ENCODE results near the gene ST8SIA1. TPM values are rescaled to one million over a fixed set of nuclear protein-coding genes. Genes with fewer than 3 reads are reported as not detected.

Gene ST8SIA1
- total RNA-seq, 1 experiment from 2014 or later: not detected

DNA sequence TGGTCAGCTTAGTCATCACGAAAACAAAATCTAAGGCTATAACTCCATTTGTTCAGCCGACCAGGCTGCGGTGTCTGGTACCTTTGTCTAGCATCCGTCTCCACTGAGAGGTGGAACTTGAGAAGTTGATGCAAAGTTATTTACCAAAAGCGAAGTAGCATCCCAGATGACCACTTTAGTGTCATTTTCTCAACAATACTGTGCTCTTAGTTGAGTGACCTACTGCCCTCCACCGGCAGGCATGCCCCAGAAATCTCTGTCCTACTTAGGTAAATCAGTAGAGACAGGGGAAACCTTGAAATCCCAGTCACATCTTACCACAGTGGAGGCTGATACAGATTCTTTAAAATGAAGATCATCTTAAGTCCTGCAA is 1.3 kb upstream of the ST8SIA1 start:
- peak; percentile 58 for ATAC-seq

DNA sequence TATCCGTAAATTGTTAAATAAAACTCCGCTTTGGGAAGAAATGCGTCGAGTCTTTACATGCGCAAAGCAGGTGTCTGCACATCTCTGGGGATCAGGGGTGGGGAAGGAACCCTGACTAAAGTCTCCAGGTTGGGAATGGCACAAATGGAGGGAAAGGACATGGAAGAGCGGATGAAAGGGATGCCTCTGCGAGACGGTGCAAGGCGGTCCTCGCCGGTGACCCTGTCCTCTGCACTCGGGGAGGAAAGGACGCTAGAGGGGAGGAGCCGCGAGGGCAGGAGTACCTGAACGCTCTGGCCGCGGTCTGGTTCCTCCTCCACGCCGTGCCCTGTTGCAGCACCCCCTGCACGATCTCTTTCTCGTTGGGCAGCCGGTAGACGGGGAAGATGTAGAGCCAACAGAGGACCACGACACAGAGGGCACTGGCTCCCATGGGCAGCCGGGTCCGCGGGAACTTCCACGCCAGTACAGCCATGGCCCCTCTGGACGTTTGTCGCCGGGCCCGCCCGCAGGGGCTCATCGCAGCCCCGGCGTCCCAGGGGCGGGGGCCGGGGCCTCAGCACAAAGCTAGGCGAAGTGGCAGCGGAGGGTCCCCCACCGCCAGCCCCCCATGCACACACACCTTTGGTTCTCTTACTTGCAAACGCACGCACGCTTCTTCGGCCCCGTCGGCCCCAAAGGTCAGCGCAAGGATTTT is 646 bp downstream of the ST8SIA1 start:
- TF ChIP-seq, protein P1, sequence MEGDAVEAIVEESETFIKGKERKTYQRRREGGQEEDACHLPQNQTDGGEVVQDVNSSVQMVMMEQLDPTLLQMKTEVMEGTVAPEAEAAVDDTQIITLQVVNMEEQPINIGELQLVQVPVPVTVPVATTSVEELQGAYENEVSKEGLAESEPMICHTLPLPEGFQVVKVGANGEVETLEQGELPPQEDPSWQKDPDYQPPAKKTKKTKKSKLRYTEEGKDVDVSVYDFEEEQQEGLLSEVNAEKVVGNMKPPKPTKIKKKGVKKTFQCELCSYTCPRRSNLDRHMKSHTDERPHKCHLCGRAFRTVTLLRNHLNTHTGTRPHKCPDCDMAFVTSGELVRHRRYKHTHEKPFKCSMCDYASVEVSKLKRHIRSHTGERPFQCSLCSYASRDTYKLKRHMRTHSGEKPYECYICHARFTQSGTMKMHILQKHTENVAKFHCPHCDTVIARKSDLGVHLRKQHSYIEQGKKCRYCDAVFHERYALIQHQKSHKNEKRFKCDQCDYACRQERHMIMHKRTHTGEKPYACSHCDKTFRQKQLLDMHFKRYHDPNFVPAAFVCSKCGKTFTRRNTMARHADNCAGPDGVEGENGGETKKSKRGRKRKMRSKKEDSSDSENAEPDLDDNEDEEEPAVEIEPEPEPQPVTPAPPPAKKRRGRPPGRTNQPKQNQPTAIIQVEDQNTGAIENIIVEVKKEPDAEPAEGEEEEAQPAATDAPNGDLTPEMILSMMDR (conservative IDR thresholded peaks at IDR 0.05; ENCODE audit: low read depth, low read length): no peak
- TF ChIP-seq EZH2phosphoT487 (IDR thresholded peaks at IDR 0.05; ENCODE audit: borderline replicate concordance, low read length) (no peak), EZH2 (IDR thresholded peaks at IDR 0.05; ENCODE audit: low read length, unreplicated experiment) (no peak)
- H2AFZ ChIP-seq (ENCODE audit: low read length): no peak overlapping the region

More for the DNA sequence above, 1.3 kb upstream of the ST8SIA1 start:
- Histone ChIP-seq H3K27ac (ENCODE audit: low read length) (no peak overlapping the region), H3F3A (ENCODE audit: low read length, unreplicated experiment) (no peaks in the 10 kb centered on the region), H3K9me2 (replicated peaks; ENCODE audit: low read length) (no peaks in the 10 kb centered on the region), H3K4me2 (ENCODE audit: low read length) (peak overlapping the region; percentile 90), H2AFZ (ENCODE audit: low read length) (peak overlapping the region; percentile 86), H3K9me3 (ENCODE audit: low read length) (no peaks in the 10 kb centered on the region), H4K20me1 (ENCODE audit: low read length) (no peaks in the 10 kb centered on the region), H3K4me1 (ENCODE audit: insufficient read depth, low read length) (no peaks in the 10 kb centered on the region; the same call in 1 of the 2 replicates), H3K79me2 (ENCODE audit: low read length) (no peaks in the 10 kb centered on the region), H3K36me3 (ENCODE audit: low read depth, low read length) (no peaks in the 10 kb centered on the region), H3K27me3 (ENCODE audit: low read length) (no peaks in the 10 kb centered on the region), H3K4me3 (ENCODE audit: low read length) (peak overlapping the region; percentile 70; the same call in 1 of the 2 replicates), H3K9ac (ENCODE audit: low read length) (no peak overlapping the region)
- intact Hi-C loops (cut with micrococcal nuclease): loop anchor here (1.0 to 10.0 kb wide), 4 partner anchors 108 to 252 kb away; no protein-coding TSS in a partner anchor
- ChIA-PET POLR2A (ENCODE audit: unreplicated experiment) (no interaction called here), CTCF (interaction anchor here (0.6 to 1.2 kb wide), 3 partner anchors 108 to 638 kb away, joined by 3 to 8 read pairs (median 6); no protein-coding TSS in a partner anchor)
- TF ChIP-seq EZH2 (IDR thresholded peaks at IDR 0.05; ENCODE audit: low read length, unreplicated experiment): no peak
- TF ChIP-seq, protein P1 (conservative IDR thresholded peaks at IDR 0.05; ENCODE audit: low read depth, low read length): peak; percentile 55
- DNase-seq: no peak
- BruUV-seq (replicated peaks): no TSS peak

DNA sequence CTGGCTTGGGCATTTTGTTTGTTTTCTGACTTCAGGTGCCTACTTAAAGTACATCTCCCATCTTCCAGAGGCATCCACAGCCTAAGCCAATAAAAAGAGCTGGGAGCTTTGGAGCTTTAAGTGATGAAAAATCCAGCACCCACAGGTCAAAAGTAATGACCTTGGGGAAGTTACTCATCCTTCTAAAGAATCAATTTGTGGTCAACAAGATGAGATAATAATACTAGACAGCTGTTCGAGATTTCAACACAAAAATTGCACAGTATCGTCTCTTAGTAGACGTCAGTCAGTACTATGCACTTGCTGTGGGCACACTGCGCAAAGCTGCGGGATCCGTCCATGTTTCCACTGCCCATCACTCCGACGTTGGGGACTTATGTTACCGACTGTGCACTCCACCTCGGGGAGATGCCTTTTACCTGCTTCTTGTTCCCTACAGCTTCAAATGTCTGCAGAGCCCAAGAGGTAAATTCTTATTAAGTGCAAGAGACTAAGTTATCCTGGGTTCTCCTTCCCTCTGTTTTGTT is 1.3 kb downstream of the ST8SIA1 start:
- Histone ChIP-seq H3K36me3 (ENCODE audit: low read depth, low read length) (no peaks in the 10 kb centered on the region), H3K27ac (ENCODE audit: low read length) (no peak overlapping the region), H3K9ac (ENCODE audit: low read length) (no peak overlapping the region), H3F3A (ENCODE audit: low read length, unreplicated experiment) (no peaks in the 10 kb centered on the region), H3K4me3 (ENCODE audit: low read length) (no peak overlapping the region), H3K9me2 (replicated peaks; ENCODE audit: low read length) (no peaks in the 10 kb centered on the region), H2AFZ (ENCODE audit: low read length) (no peak overlapping the region), H3K27me3 (ENCODE audit: low read length) (no peaks in the 10 kb centered on the region), H4K20me1 (ENCODE audit: low read length) (no peaks in the 10 kb centered on the region), H3K4me1 (ENCODE audit: insufficient read depth, low read length) (no peaks in the 10 kb centered on the region; the same call in 1 of the 2 replicates), H3K4me2 (ENCODE audit: low read length) (no peak overlapping the region), H3K79me2 (ENCODE audit: low read length) (no peaks in the 10 kb centered on the region), H3K9me3 (ENCODE audit: low read length) (no peaks in the 10 kb centered on the region)
- BruUV-seq (replicated peaks): no TSS peak
- no peak for TF ChIP-seq EZH2 (IDR thresholded peaks at IDR 0.05; ENCODE audit: low read length, unreplicated experiment)
- TF ChIP-seq EZH2phosphoT487 (IDR thresholded peaks at IDR 0.05; ENCODE audit: borderline replicate concordance, low read length): no peak
- TF ChIP-seq, protein P1 (conservative IDR thresholded peaks at IDR 0.05; ENCODE audit: low read depth, low read length): no peak
- intact Hi-C loops (cut with micrococcal nuclease): loop anchor here (10.0 kb wide), 1 partner anchor 158 kb away; no protein-coding TSS in a partner anchor
- ATAC-seq: no peak
- CTCF ChIA-PET: no interaction called here
- POLR2A ChIA-PET (ENCODE audit: unreplicated experiment): no interaction called here
- DNase-seq: no peak

More for the DNA sequence above, 646 bp downstream of the ST8SIA1 start:
- Histone ChIP-seq H3K27me3 (ENCODE audit: low read length) (no peaks in the 10 kb centered on the region), H3K79me2 (ENCODE audit: low read length) (no peaks in the 10 kb centered on the region), H3K9me2 (replicated peaks; ENCODE audit: low read length) (no peaks in the 10 kb centered on the region), H3K4me3 (ENCODE audit: low read length) (no peak overlapping the region), H3F3A (ENCODE audit: low read length, unreplicated experiment) (no peaks in the 10 kb centered on the region), H3K4me1 (ENCODE audit: insufficient read depth, low read length) (no peaks in the 10 kb centered on the region; the same call in 1 of the 2 replicates), H3K9me3 (ENCODE audit: low read length) (no peaks in the 10 kb centered on the region), H3K9ac (ENCODE audit: low read length) (no peak overlapping the region), H3K4me2 (ENCODE audit: low read length) (no peak overlapping the region), H3K27ac (ENCODE audit: low read length) (no peak overlapping the region), H3K36me3 (ENCODE audit: low read depth, low read length) (no peaks in the 10 kb centered on the region), H4K20me1 (ENCODE audit: low read length) (no peaks in the 10 kb centered on the region)
- DNase-seq (no peak), ATAC-seq (no peak)
- intact Hi-C loops (cut with micrococcal nuclease): loop anchor here (10.0 kb wide), 1 partner anchor 159 kb away; no protein-coding TSS in a partner anchor
- ChIA-PET POLR2A (ENCODE audit: unreplicated experiment) (no interaction called here), CTCF (no interaction called here)
- BruUV-seq (replicated peaks): no TSS peak

All from PC-3 (cell line).